Right lobe of liver (tissue), 6 donors: ENCODE measurements around the gene CLDND2. TPM values are rescaled to one million over a fixed set of nuclear protein-coding genes. Genes with fewer than 3 reads are reported as not detected.
A peak's percentile ranks its signal among the peaks of the same experiment; 100 is the strongest.

Experiments used
- ATAC-seq, 4 donors: fragments of 200-7000 bp; cut with Tn5 transposase; one replicate each; pipeline ENCODE4 v1.9.1; 2020; ENCODE audit warnings: mild to moderate bottlenecking in 4 of 4, moderate library complexity in 4 of 4
- DNase-seq, 3 donors: peaks; one replicate each; pipeline ENCODE4 v3.0.0-alpha.2; 2020
- H3K27ac ChIP-seq, 3 donors: fragments of 200-600 bp; one replicate each; pipeline ENCODE4 v1.8.0; 2022
- H3K27me3 ChIP-seq, 2 donors: fragments of 200-600 bp; one replicate each; pipeline ENCODE4 v1.8.0; 2022
- H3K36me3 ChIP-seq, 4 donors: fragments of 200-600 bp; sonication (generic) in 1 of 4; one replicate each; pipeline versions ENCODE4 v1.5.1 to v1.8.0; 2017 to 2022; ENCODE audit warnings: control low read depth in 1 of 4
- H3K4me1 ChIP-seq, 4 donors: fragments of 200-600 bp; sonication (generic) in 1 of 4; one replicate each; pipeline versions ENCODE4 v1.5.1 to v1.8.0; 2017 to 2022; ENCODE audit warnings: control low read depth in 1 of 4
- H3K4me3 ChIP-seq, 3 donors: fragments of 200-600 bp; one replicate each; pipeline ENCODE4 v1.8.0; 2022
- H3K9me3 ChIP-seq, 4 donors: fragments of 200-600 bp; sonication (generic) in 1 of 4; one replicate each; pipeline versions ENCODE4 v1.5.1 to v1.8.0; 2017 to 2022; ENCODE audit warnings: control low read depth in 1 of 4
- POLR2A ChIP-seq: fragments of 450-650 bp; IDR thresholded peaks from one replicate; pipeline ENCODE4 v1.6.1; 2017; ENCODE audit warnings: antibody characterized with exemption, mild to moderate bottlenecking
- WGBS: methylation state at CpG from one replicate; pipeline ENCODE4 v1.1.6; 2018; ENCODE audit warnings: low coverage, low lambda C conversion rate; ENCODE audit not compliant: insufficient coverage; ENCODE audit errors: missing lambda C conversion rate; 5-methylcytosine and 5-hydroxymethylcytosine counted together
- intact Hi-C, 2 donors: fragments of 100-400 bp; cut with DNase I; formaldehyde crosslinking; loops; one replicate each; pipeline versions ENCODE4 v1.11.2 to v1.14.1; 2022
- total RNA-seq, 6 experiments: library from RNA; depleted of rRNA in 2 of 6; stranded (reverse); fragments of >200 nt in 2 of 6; fragmentation: NEBNext Ultra II Directional in 3 of 6; extraction: Animal tissue kit (Norgen Biotek cat#: 25700) in 3 of 6; gene quantifications; one replicate each; pipeline versions ENCODE4 v1.1.0 to v1.2.4, GENCODE V29; 2016 to 2023
- TF ChIP-seq, protein P1 (sequence below), 4 donors: fragments of 200-600 bp in 3 of 4; fragments of 450-650 bp in 1 of 4; IDR thresholded peaks; one replicate each; pipeline versions ENCODE4 v1.5.1 to v1.8.0; 2016 to 2022; ENCODE audit warnings: antibody characterized with exemption in 4 of 4, mild to moderate bottlenecking in 2 of 4
- donor health status: DM: no; HTN: yes; CAD: no.
- donor health status: DM: no; HTN: no; CAD: no.
- donor health status: DM: no; HTN: no; CAD: no.
- donor health status: DM: no; HTN: yes; CAD: no.
- donor health status: DM: no; HTN: yes; CAD: no.

Gene CLDND2
- total RNA-seq, 6 experiments from 2014 or later: 1.00 to 1.2 TPM; not detected in 4

- Histone ChIP-seq H3K9me3 (no peaks in the 10 kb centered on the region), H3K4me1 (peaks cover 0 to 7% (median 0%) of the 10 kb centered on the region in 4 donors), H3K4me3 (no peak overlapping the region), H3K36me3 (no peaks in the 10 kb centered on the region), H3K27me3 (peaks cover 0 to 15% of the 10 kb centered on the region in 2 donors), H3K27ac (no peak overlapping the region)
- TF ChIP-seq, protein P1, sequence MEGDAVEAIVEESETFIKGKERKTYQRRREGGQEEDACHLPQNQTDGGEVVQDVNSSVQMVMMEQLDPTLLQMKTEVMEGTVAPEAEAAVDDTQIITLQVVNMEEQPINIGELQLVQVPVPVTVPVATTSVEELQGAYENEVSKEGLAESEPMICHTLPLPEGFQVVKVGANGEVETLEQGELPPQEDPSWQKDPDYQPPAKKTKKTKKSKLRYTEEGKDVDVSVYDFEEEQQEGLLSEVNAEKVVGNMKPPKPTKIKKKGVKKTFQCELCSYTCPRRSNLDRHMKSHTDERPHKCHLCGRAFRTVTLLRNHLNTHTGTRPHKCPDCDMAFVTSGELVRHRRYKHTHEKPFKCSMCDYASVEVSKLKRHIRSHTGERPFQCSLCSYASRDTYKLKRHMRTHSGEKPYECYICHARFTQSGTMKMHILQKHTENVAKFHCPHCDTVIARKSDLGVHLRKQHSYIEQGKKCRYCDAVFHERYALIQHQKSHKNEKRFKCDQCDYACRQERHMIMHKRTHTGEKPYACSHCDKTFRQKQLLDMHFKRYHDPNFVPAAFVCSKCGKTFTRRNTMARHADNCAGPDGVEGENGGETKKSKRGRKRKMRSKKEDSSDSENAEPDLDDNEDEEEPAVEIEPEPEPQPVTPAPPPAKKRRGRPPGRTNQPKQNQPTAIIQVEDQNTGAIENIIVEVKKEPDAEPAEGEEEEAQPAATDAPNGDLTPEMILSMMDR (IDR thresholded peaks at IDR 0.05): no peak
- no peak for TF ChIP-seq POLR2A
- DNase-seq (no peak), ATAC-seq (peak in 3 of 4 donors; percentile 8 to 36 (median 36))
- 34% methylated on average over 5 of the region's 6 CpGs for WGBS
- intact Hi-C loops: loop anchor here in 1 of 2 donors (10.0 kb wide), 1 partner anchor 91 kb away; the partner anchor contains the start of gene SIGLEC10
Measured at GRCh38 chr19:51324167-51324481, 44.7 kb downstream of the CLDND2 start.

- H3K27me3 ChIP-seq: peaks cover 0 to 15% of the 10 kb centered on the region in 2 donors
- H3K4me1 ChIP-seq: peaks cover 0 to 7% (median 0%) of the 10 kb centered on the region in 4 donors
- ATAC-seq (peak in 2 of 4 donors; percentile 6 to 12), DNase-seq (no peak)
- H3K27ac ChIP-seq: no peak overlapping the region
- no peaks in the 10 kb centered on the region for H3K36me3 ChIP-seq
- H3K4me3 ChIP-seq: no peak overlapping the region
- TF ChIP-seq POLR2A: no peak
- TF ChIP-seq, protein P1 (IDR thresholded peaks at IDR 0.05): no peak
- 47% methylated on average over 20 of the region's 29 CpGs for WGBS
- intact Hi-C loops: loop anchor here in 1 of 2 donors (10.0 kb wide), 1 partner anchor 91 kb away; the partner anchor contains the start of gene SIGLEC10
- no peaks in the 10 kb centered on the region for H3K9me3 ChIP-seq
Measured at GRCh38 chr19:51323481-51324166, 45.2 kb downstream of the CLDND2 start.

DNA sequence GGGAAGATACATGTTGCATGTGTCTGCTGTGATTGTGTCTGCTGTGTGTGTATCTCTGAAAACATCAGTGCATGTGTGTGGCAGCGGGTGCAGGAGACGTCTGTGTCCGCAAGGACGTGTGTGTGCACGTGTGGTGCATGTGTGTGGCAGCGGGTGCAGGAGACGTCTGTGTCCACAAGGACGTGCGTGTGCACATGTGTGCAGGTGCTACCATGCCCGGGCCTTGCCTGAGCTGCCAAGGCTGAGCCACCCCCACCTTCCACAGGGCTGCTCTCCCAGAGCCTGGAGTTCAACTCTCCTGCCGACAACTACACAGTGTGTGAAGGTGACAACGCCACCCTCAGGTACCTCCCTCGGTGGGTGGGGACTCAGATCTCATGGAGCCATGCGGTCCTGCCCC lies 47.0 kb downstream of the CLDND2 start:
- 73% methylated on average over 6 of the region's 14 CpGs for WGBS
- ATAC-seq: no peak
- no peak overlapping the region for H3K27ac ChIP-seq
- no peak overlapping the region for H3K4me3 ChIP-seq
- DNase-seq: no peak
- H3K36me3 ChIP-seq: no peaks in the 10 kb centered on the region
- H3K4me1 ChIP-seq: no peaks in the 10 kb centered on the region
- peaks cover 0 to 2% of the 10 kb centered on the region in 2 donors for H3K27me3 ChIP-seq
- H3K9me3 ChIP-seq: no peaks in the 10 kb centered on the region
- no peak for TF ChIP-seq POLR2A
- TF ChIP-seq, protein P1 (IDR thresholded peaks at IDR 0.05): no peak
- intact Hi-C loops: loop anchor here in 1 of 2 donors (10.0 kb wide), 1 partner anchor 93 kb away; the partner anchor contains the start of gene SIGLEC10

- intact Hi-C loops: loop anchor here in 1 of 2 donors (10.0 kb wide), 1 partner anchor 95 kb away; the partner anchor contains the start of gene SIGLEC10
- Histone ChIP-seq H3K27me3 (no peaks in the 10 kb centered on the region), H3K27ac (no peak overlapping the region), H3K4me3 (no peak overlapping the region), H3K4me1 (no peaks in the 10 kb centered on the region), H3K9me3 (no peaks in the 10 kb centered on the region), H3K36me3 (no peaks in the 10 kb centered on the region)
- 40% methylated on average over 1 of the region's 14 CpGs for WGBS
- TF ChIP-seq, protein P1 (IDR thresholded peaks at IDR 0.05): no peak
- no peak for TF ChIP-seq POLR2A
- ATAC-seq (peak in 1 of 4 donors; percentile 41), DNase-seq (no peak)
Measured at GRCh38 chr19:51320280-51320657, 48.5 kb downstream of the CLDND2 start.
